GM12892 (cell line): ENCODE data around the gene DOCK8.

Experiments used
- POLR2A ChIP-seq: IDR thresholded peaks from 2 replicates; pipeline ENCODE4 v1.6.1; 2011; ENCODE audit warnings: low read depth, low read length, control low read depth
- POLR2AphosphoS5 ChIP-seq: IDR thresholded peaks from 2 replicates; pipeline ENCODE4 v1.6.1; 2011; ENCODE audit warnings: low read depth, low read length, control low read depth
- TAF1 ChIP-seq: IDR thresholded peaks from 2 replicates; pipeline ENCODE4 v1.6.1; 2011; ENCODE audit warnings: low read depth, mild to moderate bottlenecking, control low read depth, low read length, borderline replicate concordance

DNA sequence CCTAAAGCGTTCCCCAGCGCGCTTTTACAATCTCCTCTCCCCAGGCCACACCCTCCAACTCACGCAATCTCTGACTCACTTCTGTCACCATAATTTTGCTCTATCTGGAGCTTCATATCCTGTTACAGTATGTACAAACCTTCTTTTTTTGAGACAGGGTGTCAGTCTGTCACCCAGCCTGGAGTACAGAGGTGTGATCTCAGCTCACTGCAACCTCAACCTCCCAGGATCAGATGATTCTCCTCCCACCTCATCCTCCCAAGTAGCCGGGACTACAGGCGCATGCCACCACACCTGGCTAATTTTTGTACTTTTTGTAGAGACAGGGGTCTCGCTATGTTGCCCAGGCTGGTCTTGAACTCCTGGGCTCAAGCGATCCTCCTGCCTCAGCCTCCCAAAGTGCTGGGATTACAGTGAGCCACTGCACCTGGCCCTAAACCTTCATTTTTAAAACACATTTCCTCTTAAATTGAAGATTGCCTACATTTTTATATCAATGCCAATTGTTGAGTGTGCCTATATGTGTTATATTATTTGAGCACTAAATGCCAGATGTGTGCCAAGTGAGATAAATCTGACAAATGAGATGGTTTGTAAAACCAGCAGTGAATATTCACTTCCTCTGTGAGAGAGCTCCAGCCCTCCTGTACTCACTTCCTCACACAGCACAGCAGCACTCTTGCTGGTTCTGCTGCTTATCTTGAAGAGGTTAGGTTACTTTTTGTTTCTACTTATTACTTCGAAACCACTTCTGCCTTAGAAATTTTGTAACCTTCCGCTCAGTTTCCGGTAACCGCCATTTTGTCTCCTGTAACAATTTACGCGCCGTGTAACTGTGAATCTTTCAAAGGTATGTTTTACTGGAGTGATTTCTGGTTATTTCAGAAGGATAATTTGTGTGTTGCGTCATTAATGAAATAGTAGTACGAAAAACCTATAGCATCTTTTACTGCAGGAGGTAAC, 57.9 kb downstream of the DOCK8 start:
- TF ChIP-seq POLR2AphosphoS5 (peak; percentile 72), POLR2A (peak; percentile 72; the same call in 1 of the 2 replicates), TAF1 (no peak)
